H7 (cell line): Measurements from ENCODE around the gene CARMIL1. TPM values are rescaled to one million over a fixed set of nuclear protein-coding genes. Genes with fewer than 3 reads are reported as not detected.
A peak's percentile ranks its signal among the peaks of the same experiment; 100 is the strongest.

ENCODE experiments used
- DNase-seq: peaks from one replicate; pipeline ENCODE4 v3.0.0; 2012
- H3K27me3 ChIP-seq: 2 replicates; pipeline ENCODE4 v1.6.0; 2011; ENCODE audit warnings: mild to moderate bottlenecking, low read length; ENCODE audit not compliant: control insufficient read depth, insufficient read depth
- H3K36me3 ChIP-seq: replicated peaks from 2 replicates; pipeline ENCODE4 v1.5.1; 2011; ENCODE audit warnings: low read length; ENCODE audit not compliant: control insufficient read depth, insufficient read depth
- H3K4me3 ChIP-seq: 2 replicates; pipeline ENCODE4 v1.5.1; 2011; ENCODE audit warnings: low read depth, mild to moderate bottlenecking, control low read depth, low read length, moderate library complexity; ENCODE audit not compliant: insufficient read depth
- total RNA-seq: library from RNA; depleted of rRNA; stranded (reverse); fragments of >200 nt; shearing (Covaris generic); gene quantifications from 2 replicates; pipeline ENCODE4 v1.2.3, GENCODE V29; 2014

CARMIL1 gene
- total RNA-seq, 1 experiment from 2014 or later: 19.4 TPM

GRCh38 chr6:25329161-25329817 lies 50.1 kb downstream of the CARMIL1 start:
- H3K36me3 ChIP-seq: no peaks in the 10 kb centered on the region
- no peak for DNase-seq
- H3K27me3 ChIP-seq: no peaks in the 10 kb centered on the region
- H3K4me3 ChIP-seq: no peak overlapping the region

GRCh38 chr6:25329982-25330381 lies 50.8 kb downstream of the CARMIL1 start:
- no peak overlapping the region for H3K4me3 ChIP-seq
- no peaks in the 10 kb centered on the region for H3K36me3 ChIP-seq
- H3K27me3 ChIP-seq: no peaks in the 10 kb centered on the region
- no peak for DNase-seq

- no peak for DNase-seq
- Histone ChIP-seq H3K4me3 (no peak overlapping the region), H3K27me3 (no peaks in the 10 kb centered on the region), H3K36me3 (no peaks in the 10 kb centered on the region)
These were observed 51.9 kb downstream of the CARMIL1 start for GRCh38 chr6:25330796-25331685.

- Histone ChIP-seq H3K36me3 (no peaks in the 10 kb centered on the region), H3K27me3 (no peaks in the 10 kb centered on the region), H3K4me3 (no peak overlapping the region)
- no peak for DNase-seq
These were observed 53.0 kb downstream of the CARMIL1 start for GRCh38 chr6:25332165-25332564.

GRCh38 chr6:25332655-25333071 lies 53.5 kb downstream of the CARMIL1 start:
- H3K27me3 ChIP-seq: no peaks in the 10 kb centered on the region
- no peaks in the 10 kb centered on the region for H3K36me3 ChIP-seq
- H3K4me3 ChIP-seq: no peak overlapping the region
- DNase-seq: no peak

GRCh38 chr6:25333471-25333870 lies 54.3 kb downstream of the CARMIL1 start:
- H3K4me3 ChIP-seq: no peak overlapping the region

GRCh38 chr6:25334793-25335192 lies 55.6 kb downstream of the CARMIL1 start:
- no peak for DNase-seq
- Histone ChIP-seq H3K36me3 (no peaks in the 10 kb centered on the region), H3K27me3 (no peaks in the 10 kb centered on the region), H3K4me3 (no peak overlapping the region)

More at GRCh38 chr6:25333471-25333870, 54.3 kb downstream of the CARMIL1 start:
- Histone ChIP-seq H3K36me3 (no peaks in the 10 kb centered on the region), H3K27me3 (no peaks in the 10 kb centered on the region)
- no peak for DNase-seq

- no peaks in the 10 kb centered on the region for H3K27me3 ChIP-seq
- H3K4me3 ChIP-seq: no peak overlapping the region
- DNase-seq: no peak
- no peaks in the 10 kb centered on the region for H3K36me3 ChIP-seq
These were observed 57.8 kb downstream of the CARMIL1 start for GRCh38 chr6:25336996-25337395.

GRCh38 chr6:25337431-25337830 lies 58.3 kb downstream of the CARMIL1 start:
- no peak for DNase-seq
- H3K27me3 ChIP-seq: no peaks in the 10 kb centered on the region
- no peak overlapping the region for H3K4me3 ChIP-seq

GRCh38 chr6:25340431-25341202 lies 61.4 kb downstream of the CARMIL1 start:
- Histone ChIP-seq H3K36me3 (no peaks in the 10 kb centered on the region), H3K27me3 (no peaks in the 10 kb centered on the region), H3K4me3 (no peak overlapping the region)
- no peak for DNase-seq

More at GRCh38 chr6:25337431-25337830, 58.3 kb downstream of the CARMIL1 start:
- no peaks in the 10 kb centered on the region for H3K36me3 ChIP-seq

- H3K36me3 ChIP-seq: no peaks in the 10 kb centered on the region
- DNase-seq: no peak
- H3K27me3 ChIP-seq: no peaks in the 10 kb centered on the region
- no peak overlapping the region for H3K4me3 ChIP-seq
These were observed 62.0 kb downstream of the CARMIL1 start for GRCh38 chr6:25341203-25341552.

- peak; percentile 34 for DNase-seq
- Histone ChIP-seq H3K36me3 (no peaks in the 10 kb centered on the region), H3K27me3 (no peaks in the 10 kb centered on the region), H3K4me3 (no peak overlapping the region)
These were observed 62.9 kb downstream of the CARMIL1 start for GRCh38 chr6:25341923-25342619.

- DNase-seq: no peak
- H3K36me3 ChIP-seq: no peaks in the 10 kb centered on the region
- H3K27me3 ChIP-seq: no peaks in the 10 kb centered on the region
- no peak overlapping the region for H3K4me3 ChIP-seq
These were observed 63.6 kb downstream of the CARMIL1 start for GRCh38 chr6:25342802-25343201.

- Histone ChIP-seq H3K4me3 (no peak overlapping the region), H3K36me3 (no peaks in the 10 kb centered on the region), H3K27me3 (no peaks in the 10 kb centered on the region)
- DNase-seq: no peak
These were observed 64.8 kb downstream of the CARMIL1 start for GRCh38 chr6:25343984-25344383.
